ENCODE data around the gene BTG2. TPM values are rescaled to one million over a fixed set of nuclear protein-coding genes. Genes with fewer than 3 reads are reported as not detected.
"Not testable (repeated sequence)": the region's sequence is repeated elsewhere in the genome, so short reads cannot be mapped to it uniquely, and the experiment has no call there.

Gene BTG2
- total RNA-seq, result 199 TPM

DNA sequence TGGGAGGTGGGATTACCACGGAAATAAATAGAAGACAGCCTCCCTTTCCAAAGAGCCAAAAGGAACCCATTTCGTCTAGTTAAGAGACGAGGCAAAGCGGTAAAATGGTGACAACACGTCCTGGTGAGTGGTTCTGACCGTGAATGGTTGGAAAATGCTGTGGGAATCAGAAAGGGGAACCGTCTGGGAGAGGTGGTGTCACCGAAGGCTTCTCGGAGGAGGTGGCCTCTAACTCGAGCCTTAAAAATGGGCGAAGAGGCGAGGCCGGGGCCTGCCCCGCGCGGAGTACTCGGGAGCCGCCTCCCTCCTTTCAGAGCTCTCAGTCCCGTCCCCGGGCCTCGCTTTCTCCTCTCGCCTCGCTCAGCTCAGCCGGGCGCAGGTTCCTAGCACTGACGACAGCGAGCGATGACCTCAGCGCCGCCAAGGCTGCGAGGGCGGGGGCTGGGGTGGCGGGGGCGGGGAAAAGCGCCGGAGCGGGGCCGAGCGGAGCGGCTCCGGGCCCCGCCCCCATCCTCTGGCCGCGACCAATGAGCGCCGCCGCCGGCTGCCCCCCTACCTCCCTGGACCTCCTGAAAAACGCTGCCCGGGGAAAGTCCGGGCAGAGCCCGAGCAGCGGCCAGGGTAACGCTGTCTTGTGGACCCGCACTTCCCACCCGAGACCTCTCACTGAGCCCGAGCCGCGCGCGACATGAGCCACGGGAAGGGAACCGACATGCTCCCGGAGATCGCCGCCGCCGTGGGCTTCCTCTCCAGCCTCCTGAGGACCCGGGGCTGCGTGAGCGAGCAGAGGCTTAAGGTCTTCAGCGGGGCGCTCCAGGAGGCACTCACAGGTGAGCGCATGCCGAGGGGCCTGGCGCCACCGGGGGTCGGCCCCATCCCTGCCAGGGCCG, at the start of gene BTG2:
Gene BTG2, plus strand, starts transcription at position 601 of the 890 bp plus-strand sequence. Its CDS starts 88 bp downstream, at position 689.
- DNase-seq (ENCODE audit: low spot score), result peak; percentile 95

DNA sequence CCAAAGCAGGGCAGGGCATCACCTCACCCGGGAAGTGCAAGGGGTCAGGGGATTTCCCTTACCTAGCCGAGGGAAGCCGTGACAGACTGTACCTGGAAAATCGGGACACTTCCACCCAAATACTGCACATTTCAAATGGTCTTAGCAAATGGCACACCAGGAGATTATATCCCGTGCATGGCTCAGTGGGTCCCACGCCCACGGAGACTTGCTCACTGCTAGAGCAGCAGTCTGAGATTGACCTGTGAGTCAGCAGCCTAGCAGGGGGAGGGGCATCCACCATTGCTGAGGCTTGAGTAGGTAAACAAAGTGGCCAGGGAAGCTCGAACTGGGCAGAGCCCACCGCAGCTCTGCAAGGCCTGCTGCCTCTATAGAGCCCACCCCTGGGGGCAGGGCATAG, 48.7 kb upstream of the BTG2 start:
- not testable (repeated sequence) for DNase-seq (ENCODE audit: low spot score)

DNA sequence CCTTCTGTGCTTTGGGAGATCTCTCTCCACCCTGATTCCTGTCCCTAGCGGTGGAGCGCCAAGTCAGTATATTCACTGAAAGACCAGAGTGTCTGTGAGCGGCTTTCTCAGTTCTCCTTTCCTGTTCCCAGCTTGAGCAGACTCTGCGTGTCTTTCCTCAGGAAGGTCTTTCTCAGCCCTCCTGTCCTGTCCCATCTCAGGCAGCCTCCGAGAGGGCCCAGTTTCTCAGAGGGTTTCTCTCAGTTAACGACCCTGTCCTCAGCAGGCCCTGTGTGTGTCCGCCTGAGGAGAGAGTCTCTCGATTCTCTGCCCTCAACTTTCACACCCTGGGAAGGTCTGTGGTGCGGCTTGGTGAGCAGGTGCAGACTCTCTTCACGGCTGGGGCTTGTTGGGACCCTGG, 41.8 kb upstream of the BTG2 start:
- no peak for DNase-seq (ENCODE audit: low spot score)

GRCh38 chr1:203264052-203264501, 41.2 kb upstream of the BTG2 start:
- DNase-seq (ENCODE audit: low spot score), result no peak

GRCh38 chr1:203265541-203265940, 39.8 kb upstream of the BTG2 start:
- DNase-seq (ENCODE audit: low spot score), result no peak

- DNase-seq (ENCODE audit: low spot score), result not testable (repeated sequence)
Observed at GRCh38 chr1:203266140-203266539, 39.2 kb upstream of the BTG2 start.

DNA sequence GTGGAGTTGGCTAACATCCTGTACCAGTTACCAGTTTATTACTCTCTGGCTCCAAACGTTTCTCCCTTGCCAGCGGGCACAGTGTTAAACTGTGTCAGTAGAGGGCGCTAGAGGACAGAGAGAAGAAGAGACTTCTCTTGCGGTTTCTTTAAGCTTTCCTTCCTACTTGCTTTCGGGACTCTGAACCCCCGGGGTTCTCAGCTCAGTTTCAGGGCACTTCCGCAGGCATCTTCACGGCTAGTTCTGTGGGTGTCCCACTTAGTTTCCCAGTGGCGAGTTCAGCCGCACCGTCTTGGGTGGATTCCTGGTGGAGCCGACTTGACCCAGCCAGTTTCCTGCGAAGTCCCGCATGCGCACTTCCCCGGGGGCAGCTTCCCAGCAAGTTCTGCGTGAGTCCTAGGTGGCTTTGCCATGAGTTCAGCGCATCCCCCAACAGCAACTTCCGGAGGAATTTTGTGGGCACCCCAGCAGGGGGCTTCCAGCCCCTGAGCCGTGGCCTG, 37.9 kb upstream of the BTG2 start:
- peak; percentile 90 for DNase-seq (ENCODE audit: low spot score)

DNA sequence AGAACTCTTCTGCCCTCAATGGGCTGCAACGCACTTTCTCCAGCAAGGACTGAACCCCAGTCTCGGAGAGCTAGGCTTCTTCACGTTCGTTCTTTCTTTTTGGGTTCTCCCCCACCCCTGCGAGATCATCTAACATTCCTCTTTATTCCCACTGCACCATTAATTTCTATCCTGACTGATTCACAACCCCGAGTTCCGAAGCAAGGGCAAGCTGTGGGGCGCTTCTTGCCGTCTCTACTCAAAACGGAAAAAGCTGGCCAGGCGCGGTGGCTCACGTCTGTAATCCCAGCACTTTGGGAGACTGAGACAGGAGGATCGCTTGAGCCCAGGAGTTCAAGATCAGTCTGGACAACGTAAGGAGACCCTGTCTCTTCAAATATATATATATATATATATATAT, 37.4 kb upstream of the BTG2 start:
- no peak for DNase-seq (ENCODE audit: low spot score)

DNA sequence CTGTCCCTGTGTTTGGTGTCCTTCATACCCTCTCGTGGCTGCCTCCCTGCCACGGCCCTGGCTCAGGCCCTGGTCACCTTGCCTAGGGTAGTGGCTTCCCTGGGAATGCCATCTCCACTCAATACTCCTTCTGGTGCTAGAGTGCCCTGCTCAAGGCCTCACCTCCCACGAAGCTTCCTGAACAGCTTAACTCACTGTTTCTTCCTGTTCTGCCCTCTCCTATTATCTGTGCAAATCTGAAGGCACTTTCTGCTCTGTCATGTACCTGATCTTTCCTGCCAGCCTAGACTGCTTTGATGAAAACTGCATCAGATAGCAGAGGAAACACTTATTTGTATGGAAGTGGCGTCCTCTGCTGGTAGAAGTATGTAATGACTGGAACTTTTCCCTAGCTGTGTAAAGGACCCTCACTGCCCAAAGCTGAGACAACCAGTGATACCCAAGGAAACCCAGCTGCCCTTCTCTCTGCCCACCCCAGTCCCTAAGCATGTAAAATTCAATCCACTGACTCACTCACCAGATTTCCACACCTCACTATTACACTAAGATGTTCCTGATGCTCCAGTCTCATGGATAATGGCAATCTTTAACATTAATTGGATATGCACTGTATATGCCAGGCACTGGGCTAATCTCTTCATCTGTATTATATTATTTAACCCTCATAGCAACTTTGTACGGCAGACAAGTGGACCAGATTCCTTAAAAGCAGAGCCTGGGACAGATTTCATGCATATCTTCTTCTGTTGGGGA, 36.2 kb upstream of the BTG2 start:
- DNase-seq (ENCODE audit: low spot score), result peak; percentile 63

GRCh38 chr1:203269654-203270020, 35.7 kb upstream of the BTG2 start:
- no peak for DNase-seq (ENCODE audit: low spot score)

DNA sequence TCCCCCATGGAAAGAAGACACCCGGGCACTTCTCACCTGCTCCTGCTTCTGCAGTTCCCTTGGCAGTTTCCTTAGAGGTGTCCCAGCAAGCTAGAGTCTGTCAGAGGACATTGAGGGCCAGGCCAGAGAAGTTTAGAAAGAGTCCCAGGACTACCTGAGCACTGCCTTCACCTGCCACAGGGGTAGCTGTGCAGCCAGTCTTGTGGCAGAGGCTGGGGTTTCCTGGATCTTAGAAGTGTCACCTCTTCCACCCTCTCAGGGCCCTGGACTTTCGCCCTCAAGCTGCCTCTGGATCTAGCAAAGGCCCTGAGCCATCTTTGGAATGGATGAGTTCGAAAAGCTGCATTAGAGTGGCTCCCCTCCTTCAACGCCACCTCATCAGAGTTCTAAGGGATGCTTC, 34.9 kb upstream of the BTG2 start:
- DNase-seq (ENCODE audit: low spot score), result no peak

DNA sequence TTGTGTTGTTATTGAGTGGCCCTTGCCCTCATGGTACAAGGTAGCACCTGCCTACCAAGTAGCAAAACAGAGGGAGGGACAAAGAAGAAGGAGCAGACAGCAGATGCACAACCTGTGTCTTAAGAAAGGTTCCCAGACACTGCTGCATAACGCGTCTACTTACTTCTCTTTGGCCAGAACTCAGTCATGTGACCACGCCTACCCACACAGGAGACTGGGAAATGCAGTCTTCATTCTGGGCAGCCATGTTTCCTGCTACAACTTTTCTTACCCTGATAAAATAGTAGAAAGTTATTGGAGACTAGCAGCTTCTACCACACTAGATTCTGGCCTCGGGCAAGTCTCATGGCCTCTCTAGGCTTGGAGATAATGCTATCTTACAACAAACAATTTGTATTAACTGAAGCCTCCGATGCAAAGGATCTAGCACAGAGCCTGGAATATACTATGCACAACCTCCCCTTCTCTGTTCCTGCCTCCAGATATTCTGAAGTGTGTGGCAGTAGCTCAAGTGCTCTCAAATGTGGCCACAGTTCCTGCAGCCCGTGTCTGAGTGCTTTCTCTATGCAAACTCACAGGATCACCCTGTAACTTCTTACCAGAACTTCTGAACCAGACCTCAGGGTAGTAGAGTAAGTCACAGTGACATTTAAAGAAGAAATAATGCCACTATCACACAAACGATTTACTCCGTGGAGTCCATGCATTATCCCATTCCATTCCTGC, 34.1 kb upstream of the BTG2 start:
- peak; percentile 78 for DNase-seq (ENCODE audit: low spot score)

DNA sequence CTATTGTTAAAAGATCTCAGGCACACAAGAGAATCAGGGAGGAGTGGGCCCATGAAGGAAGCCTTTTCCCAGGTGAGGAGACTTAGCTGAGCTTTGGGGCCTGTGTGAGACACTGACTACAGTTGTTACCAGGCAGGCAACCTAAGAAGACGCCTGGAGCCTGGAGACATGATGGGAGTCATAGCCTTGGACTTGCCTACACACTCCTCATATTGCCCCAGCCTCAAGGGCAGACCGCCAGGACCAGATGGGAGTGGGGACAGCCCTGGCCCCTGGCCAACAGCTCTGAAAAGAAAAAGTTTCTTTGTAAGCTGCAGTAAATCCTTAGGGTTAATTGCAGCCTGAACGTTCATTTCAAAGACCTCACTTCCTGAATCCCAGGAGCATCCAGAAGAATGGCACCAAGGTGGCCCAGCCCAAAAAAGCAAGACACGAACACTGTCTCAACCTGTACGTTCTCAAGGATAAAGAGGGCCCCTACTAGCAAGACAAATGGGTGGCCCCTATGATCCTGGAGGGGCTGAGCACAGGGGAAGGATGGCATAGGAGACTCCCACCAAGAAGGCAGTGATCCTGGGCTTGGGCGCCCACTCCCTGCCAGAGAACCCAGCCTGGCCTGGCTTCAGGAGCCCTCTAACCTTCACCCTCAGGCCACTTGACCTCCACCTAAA, 33.2 kb upstream of the BTG2 start:
- peak; percentile 48 for DNase-seq (ENCODE audit: low spot score)

DNA sequence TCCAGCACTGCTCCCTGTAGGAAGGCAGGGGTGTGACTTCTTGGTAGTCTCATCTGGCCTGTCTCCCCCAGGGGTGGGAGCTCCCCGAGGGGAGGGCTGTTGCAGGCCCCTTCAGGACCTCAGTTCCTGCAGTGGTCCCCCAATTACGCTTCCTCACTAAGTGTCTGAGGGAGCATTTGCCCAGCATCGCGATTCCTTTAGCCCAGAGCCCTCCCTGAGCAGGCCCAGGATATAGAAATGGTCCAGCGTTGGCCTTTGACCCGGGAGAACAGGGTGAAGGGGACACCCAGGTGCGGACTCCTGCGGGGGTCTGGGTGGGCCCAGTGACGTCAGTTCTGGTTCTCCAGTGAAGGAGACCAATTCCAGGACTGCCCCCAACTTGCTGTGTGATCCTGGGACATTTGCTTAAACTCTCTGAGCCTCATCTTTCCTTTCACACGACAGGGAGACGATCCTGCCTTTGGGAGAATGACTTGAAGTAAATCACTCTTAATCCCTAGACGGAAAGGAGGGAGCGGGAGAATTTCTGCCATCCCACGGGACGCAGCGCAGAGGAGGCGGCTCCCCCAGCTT, 32.6 kb upstream of the BTG2 start:
- peak; percentile 50 for DNase-seq (ENCODE audit: low spot score)

DNA sequence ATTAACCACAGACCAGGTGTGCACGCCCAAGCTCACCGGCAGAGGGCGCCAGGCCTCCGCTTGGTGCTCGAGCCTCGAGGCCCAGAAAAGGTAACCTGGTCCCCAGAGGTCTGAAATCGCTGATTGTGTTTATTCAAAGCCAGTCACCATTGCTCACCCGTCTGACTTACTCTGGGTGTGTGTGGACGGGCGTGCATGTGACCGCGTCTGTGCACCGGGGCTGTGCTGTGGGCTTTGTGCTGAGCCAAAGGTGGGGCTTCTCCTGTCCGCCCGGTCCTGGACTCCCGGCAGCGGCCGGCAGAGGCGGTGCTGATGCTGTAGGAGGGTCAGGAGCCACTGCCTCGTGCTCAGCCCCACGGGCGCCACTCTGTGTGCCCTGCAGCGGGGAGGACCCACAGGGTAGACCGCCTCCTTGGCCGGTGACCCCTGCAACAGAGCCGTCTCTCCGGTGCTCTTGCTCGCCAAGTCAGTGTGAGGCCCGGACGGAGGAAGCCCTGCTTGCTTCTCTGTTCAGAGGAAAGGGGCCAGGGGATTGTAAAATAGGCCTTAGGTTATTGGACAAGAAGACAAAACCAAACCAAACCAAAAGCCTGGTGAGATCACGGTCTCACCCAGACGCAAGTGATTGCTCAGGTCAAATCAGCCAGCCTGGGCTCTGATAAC, 32.0 kb upstream of the BTG2 start:
- peak; percentile 92 for DNase-seq (ENCODE audit: low spot score)

GRCh38 chr1:203273869-203274602, 31.3 kb upstream of the BTG2 start:
- peak; percentile 67 for DNase-seq (ENCODE audit: low spot score)

DNA sequence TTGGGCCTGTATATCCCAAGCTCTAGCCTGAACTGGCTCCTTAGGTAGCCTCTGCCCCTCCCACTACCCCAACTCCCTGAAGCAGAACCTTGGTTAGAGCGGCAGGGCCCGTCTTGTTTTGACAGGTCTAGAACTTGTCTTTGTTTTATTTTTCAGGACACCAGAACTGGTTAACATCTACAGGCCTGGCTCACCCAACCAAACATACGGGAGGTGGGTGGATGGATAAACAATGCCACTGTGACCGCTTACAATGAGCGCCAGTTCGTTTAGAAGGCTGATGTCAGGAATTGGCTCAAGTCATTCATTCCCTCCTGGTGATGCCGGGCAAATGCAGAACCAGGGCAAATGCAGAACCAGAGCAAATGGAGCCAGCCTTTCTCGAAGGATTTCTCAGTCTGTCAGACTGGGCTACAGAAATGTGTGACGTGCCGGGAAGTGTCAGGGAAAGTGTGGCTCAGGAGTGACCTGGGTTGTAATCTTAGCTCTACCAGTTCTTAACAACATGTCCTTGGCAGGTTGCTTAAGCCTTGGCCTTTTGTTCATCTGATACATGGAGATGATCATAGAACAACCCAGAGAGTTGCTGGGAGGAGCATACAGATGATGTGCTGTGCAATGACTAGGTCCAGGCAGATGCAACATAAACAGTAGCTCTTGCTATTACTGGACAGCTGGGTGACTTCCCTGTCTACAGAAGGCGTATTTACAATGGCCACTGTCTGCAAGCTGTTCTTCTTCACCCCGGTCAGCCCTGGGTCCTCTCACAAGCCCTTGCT, 30.5 kb upstream of the BTG2 start:
- DNase-seq (ENCODE audit: low spot score), result peak; percentile 77

GRCh38 chr1:203275656-203276272, 29.6 kb upstream of the BTG2 start:
- DNase-seq (ENCODE audit: low spot score), result peak; percentile 43

DNA sequence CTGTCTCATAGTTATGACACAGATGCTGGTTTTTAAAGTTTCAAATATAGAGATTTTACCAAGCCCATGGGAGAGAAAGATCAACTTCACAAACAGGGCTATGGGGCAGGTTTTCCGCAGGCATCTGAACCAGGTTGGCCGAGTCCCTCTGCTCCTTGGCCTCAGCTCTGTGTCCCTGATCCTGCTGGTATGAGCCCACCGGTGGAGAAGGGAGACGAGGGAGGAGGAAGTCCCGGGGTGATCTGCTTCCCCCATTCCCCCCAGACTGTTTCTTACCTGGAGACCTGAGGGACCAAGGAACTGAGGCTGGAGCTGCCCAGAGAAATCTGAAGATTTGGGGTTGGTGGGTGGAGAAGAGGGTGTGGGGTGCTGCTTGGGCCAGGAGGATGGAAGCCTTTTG, 28.9 kb upstream of the BTG2 start:
- DNase-seq (ENCODE audit: low spot score), result peak; percentile 37

Data from ureter (tissue), 1 donor.